ENCODE measurements around the gene ZNF335.

GRCh38 chr20:46020555-46020954 lies 48.6 kb upstream of the ZNF335 start:
- no peak for TF ChIP-seq POLR2A (IDR thresholded peaks at IDR 0.05)
- TF ChIP-seq, protein P1, sequence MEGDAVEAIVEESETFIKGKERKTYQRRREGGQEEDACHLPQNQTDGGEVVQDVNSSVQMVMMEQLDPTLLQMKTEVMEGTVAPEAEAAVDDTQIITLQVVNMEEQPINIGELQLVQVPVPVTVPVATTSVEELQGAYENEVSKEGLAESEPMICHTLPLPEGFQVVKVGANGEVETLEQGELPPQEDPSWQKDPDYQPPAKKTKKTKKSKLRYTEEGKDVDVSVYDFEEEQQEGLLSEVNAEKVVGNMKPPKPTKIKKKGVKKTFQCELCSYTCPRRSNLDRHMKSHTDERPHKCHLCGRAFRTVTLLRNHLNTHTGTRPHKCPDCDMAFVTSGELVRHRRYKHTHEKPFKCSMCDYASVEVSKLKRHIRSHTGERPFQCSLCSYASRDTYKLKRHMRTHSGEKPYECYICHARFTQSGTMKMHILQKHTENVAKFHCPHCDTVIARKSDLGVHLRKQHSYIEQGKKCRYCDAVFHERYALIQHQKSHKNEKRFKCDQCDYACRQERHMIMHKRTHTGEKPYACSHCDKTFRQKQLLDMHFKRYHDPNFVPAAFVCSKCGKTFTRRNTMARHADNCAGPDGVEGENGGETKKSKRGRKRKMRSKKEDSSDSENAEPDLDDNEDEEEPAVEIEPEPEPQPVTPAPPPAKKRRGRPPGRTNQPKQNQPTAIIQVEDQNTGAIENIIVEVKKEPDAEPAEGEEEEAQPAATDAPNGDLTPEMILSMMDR (IDR thresholded peaks at IDR 0.05): no peak
